GM19328 (cell line): ENCODE data around the gene ARRB2.

ENCODE experiments used
- ATAC-seq: cut with Tn5 transposase; IDR thresholded peaks from one replicate; pipeline ENCODE4 v1.9.1; 2021; ENCODE audit warnings: mild to moderate bottlenecking, moderate library complexity; ENCODE audit not compliant: unreplicated experiment

Gene ARRB2

GRCh38 chr17:4722678-4723240 lies 12.3 kb downstream of the ARRB2 start:
- ATAC-seq = no peak

DNA sequence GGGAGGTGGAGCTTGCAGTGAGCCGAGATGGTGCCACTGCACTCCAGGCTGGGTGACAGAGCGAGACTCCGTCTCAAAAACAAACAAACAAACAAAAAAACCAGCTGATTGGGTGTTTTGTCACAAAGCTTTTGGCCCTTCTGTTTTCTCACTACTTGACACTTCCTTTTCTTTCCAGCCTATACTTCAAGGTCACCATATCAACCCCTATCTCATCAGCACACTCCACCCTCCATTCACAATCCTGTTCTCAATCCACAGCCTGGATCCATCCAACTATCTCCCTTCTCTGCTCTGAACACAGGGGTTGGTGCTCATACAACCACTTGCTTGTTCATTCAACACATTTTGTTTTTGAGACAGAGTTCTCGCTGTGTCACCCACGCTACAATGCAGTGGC lies 14.2 kb downstream of the ARRB2 start:
- no peak for ATAC-seq

- no peak for ATAC-seq
Measured at GRCh38 chr17:4725646-4726310, 15.3 kb downstream of the ARRB2 start.

DNA sequence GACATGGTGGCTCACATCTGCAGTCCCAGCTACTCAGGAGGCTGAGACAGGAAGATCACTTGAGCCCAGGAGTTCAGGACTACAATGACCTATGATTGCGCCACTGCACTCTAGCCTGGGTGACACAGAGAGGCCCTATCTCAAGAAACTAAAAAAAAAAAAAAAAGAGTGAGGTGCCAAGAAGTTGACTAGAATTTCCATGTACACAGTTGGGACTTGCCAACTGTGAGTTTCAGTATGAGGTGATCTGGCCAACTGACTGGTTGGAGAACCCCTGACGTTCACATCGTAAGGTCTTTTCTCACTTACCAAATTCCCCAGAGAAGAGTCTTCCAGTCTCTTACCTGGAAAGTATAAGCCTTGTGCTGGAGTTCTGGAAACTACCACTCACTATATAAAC lies 17.7 kb downstream of the ARRB2 start:
- no peak for ATAC-seq

- no peak for ATAC-seq
Measured at GRCh38 chr17:4733073-4733531, 22.7 kb downstream of the ARRB2 start.

GRCh38 chr17:4734857-4735475 lies 24.5 kb downstream of the ARRB2 start:
- no peak for ATAC-seq

- no peak for ATAC-seq
Measured at GRCh38 chr17:4735876-4736651, 25.6 kb downstream of the ARRB2 start.

GRCh38 chr17:4738136-4739121 lies 28.0 kb downstream of the ARRB2 start:
- no peak for ATAC-seq

- ATAC-seq = no peak
Measured at GRCh38 chr17:4739122-4740024, 28.9 kb downstream of the ARRB2 start, which contains the start of the genes CXCL16 and ZMYND15. Gene CXCL16 (minus strand): TSS chr17:4739928. CDS start chr17:4739339, 589 bp downstream. Gene ZMYND15 (plus strand): TSS chr17:4739833. CDS start chr17:4740549, 716 bp downstream.

DNA sequence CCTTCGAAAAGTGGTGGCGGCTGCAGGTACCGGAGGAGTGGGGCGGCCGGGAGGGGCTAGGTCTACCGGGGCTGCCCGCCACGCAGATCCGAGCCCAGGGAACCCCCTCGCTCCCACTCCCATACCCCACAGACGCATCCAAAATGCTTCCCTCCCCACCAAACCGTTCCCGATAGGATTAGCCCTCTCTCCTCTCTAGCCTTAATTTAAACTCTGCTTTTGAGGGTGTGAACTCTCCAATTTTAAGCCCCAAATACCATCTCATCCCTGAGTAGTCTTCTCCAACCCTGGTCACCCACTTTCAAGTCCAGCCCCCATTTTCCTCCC lies 29.6 kb downstream of the ARRB2 start:
- no peak for ATAC-seq

DNA sequence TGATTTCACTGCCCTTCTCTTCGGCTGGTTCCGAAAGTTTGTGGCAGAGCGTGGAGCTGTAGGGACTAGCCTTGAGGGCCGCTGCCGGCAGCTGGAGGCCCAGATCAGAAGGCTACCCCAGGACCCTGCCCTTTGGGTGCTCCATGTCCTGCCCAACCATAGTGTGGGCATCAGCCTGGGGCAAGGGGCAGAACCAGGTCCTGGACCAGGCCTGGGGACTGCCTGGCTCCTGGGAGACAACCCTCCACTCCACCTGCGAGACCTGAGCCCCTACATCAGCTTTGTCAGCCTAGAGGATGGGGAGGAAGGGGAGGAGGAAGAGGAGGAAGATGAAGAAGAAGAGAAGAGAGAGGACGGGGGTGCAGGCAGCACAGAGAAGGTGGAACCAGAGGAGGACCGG lies 30.2 kb downstream of the ARRB2 start:
- ATAC-seq = no peak

GRCh38 chr17:4741544-4741943 lies 31.1 kb downstream of the ARRB2 start:
- no peak for ATAC-seq

- ATAC-seq = no peak
Measured at GRCh38 chr17:4742133-4742532, 31.7 kb downstream of the ARRB2 start.

DNA sequence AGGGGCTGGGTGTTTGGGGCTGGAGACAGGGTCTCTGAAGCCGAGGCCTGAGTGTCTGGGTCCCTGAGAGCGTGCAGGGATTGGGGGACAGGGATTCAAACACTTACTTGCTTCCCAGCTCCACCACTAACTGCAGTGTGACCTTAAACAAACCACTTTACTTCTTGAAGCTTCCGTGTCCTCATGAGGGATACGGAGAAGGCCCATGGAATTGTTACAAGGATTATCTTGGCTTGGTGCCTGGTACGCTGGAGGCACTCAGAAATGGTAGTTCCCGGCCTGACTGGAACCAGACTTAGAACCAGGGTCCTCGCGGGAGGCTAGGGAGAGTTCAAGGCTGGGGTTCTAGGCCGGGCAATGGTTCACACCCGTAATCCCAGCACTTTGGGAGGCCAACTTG lies 32.2 kb downstream of the ARRB2 start:
- no peak for ATAC-seq

GRCh38 chr17:4743216-4743615 lies 32.8 kb downstream of the ARRB2 start:
- no peak for ATAC-seq

DNA sequence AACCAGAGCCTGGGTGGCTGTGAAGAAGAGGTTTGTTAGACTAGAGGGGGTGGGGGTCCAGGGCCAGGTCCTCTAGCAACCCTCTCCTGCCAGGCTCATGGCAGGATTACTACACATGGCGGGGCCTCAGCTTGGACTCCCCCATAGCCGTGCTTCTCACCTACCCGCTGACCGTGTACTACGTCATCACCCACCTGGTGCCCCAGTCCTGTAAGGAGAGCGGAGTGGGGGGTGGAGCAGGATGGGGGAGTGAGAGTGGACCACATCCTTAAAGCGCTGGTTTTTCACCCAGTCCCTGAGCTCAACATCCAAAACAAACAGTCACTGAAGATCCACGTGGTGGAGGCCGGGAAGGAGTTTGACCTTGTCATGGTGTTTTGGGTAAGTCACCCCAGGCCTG lies 33.5 kb downstream of the ARRB2 start:
- ATAC-seq = no peak

DNA sequence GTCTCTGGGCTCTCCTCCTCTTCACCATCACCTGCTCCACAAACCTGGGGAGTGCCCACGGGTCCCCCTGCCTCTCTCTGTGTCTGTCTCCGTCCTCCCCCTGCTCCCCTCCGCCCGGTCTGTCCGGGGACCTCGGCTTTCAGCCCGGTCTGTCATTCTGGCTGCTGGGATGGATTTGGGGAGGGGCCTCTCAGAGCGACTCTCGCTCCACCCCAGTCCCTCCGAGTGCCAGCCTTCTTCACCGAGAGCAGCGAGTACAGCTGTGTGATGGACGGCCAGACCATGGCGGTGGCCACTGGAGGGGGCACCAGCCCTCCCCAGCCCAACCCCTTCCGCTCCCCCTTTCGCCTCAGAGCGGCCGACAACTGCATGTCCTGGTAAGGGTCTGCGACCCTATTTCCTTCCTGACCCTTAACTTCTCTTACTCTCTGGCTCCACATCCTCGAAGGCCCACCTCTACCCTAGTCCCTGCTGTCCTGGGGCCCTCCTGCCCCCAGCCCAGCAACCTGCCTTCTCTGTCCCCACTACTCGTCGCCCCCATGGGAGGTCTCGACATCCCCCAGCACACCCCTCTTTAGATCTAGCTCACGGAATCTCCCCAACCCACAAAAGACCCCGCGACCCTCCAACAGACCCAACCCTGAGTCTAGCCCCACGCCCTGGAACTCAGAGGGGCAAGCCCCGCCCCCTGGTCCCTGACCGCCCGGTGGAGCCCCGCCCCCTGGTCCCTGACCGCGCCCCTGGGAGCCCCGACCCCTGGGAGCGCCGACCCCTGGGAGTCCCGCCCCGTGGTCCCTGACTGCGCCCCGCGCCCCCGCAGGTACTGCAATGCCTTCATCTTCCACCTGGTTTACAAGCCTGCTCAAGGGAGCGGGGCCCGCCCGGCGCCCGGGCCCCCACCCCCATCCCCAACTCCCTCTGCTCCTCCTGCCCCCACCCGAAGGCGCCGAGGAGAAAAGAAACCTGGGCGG lies 34.9 kb downstream of the ARRB2 start:
- ATAC-seq = no peak

DNA sequence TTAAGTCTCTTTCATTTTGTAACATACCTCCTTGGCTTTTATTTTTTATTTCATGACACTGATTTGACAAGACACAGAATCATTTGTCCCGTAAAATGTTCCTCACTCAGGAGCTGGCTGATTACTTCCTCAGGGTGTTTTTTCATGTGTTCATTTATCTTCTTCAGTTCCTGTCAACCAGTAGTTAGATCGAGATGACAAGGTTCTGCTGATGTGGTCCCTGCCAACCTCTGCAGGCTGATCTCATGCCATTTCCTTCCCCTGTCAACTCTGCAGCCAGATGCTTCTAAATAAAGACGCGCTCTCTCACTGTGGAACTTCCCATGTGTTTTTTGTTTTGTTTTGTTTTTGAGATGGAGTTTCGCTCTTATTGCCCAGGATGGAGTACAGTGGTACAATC lies 37.4 kb downstream of the ARRB2 start:
- ATAC-seq = no peak
